GM12872 (cell line): Measurements from ENCODE around the gene SAT1.

ENCODE experiments used
- TF ChIP-seq, protein P1 (sequence below): IDR thresholded peaks from 3 replicates; pipeline ENCODE4 v1.5.1; 2011; ENCODE audit warnings: low read depth, mild to moderate bottlenecking, low read length, moderate library complexity; ENCODE audit not compliant: insufficient read depth

Gene SAT1

DNA sequence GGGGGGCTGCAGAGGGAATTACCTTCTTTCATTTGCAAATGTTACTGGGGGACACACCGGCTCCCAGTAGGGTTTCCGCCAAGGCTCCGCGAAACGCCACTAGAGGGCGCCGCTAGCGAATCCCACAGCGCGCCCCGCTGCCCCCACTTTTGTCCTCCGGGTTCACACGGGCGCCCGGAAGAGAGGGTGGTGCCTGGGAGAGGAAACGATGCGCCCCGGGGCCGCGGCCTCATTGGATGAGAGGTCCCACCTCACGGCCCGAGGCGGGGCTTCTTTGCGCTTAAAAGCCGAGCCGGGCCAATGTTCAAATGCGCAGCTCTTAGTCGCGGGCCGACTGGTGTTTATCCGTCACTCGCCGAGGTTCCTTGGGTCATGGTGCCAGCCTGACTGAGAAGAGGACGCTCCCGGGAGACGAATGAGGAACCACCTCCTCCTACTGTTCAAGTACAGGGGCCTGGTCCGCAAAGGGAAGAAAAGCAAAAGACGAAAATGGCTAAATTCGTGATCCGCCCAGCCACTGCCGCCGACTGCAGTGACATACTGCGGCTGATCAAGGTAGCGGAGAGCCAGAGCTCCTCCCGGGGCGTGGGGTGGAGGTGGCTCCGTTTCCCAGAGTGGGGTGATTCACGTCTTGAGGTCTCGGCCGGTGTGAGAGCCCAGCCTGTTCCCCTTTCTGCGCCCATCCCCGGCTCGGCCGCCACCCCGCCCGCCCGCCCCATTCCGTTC is at the start of gene SAT1:
TSS of gene SAT1 (plus strand) at position 311 of the 726 bp plus-strand sequence. CDS start at position 490, 179 bp downstream.
- TF ChIP-seq, protein P1, sequence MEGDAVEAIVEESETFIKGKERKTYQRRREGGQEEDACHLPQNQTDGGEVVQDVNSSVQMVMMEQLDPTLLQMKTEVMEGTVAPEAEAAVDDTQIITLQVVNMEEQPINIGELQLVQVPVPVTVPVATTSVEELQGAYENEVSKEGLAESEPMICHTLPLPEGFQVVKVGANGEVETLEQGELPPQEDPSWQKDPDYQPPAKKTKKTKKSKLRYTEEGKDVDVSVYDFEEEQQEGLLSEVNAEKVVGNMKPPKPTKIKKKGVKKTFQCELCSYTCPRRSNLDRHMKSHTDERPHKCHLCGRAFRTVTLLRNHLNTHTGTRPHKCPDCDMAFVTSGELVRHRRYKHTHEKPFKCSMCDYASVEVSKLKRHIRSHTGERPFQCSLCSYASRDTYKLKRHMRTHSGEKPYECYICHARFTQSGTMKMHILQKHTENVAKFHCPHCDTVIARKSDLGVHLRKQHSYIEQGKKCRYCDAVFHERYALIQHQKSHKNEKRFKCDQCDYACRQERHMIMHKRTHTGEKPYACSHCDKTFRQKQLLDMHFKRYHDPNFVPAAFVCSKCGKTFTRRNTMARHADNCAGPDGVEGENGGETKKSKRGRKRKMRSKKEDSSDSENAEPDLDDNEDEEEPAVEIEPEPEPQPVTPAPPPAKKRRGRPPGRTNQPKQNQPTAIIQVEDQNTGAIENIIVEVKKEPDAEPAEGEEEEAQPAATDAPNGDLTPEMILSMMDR, result peak; percentile 66

GRCh38 chrX:23736030-23736429 is 46.9 kb upstream of the SAT1 start:
- TF ChIP-seq, protein P1, result no peak

DNA sequence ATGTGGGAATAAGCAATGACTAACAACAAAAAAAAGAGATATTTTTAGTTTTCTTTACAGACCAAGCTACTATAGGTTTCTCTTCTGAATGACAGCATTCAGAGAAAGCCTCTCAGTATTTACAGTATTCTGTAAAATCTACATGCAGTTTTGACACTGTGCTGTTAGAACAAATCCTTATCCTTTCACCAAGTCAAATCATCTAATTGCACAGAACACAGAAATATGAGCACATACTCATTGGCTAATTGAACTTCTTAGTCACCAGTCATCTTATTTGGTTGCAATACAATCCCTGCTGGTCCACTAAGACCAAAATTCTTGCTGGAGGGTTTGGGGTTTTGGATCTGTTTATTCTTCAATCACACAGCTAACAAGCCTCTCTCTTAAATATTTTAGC is 45.6 kb upstream of the SAT1 start:
- TF ChIP-seq, protein P1, result no peak

GRCh38 chrX:23742174-23742696 is 40.7 kb upstream of the SAT1 start:
- TF ChIP-seq, protein P1, result no peak

DNA sequence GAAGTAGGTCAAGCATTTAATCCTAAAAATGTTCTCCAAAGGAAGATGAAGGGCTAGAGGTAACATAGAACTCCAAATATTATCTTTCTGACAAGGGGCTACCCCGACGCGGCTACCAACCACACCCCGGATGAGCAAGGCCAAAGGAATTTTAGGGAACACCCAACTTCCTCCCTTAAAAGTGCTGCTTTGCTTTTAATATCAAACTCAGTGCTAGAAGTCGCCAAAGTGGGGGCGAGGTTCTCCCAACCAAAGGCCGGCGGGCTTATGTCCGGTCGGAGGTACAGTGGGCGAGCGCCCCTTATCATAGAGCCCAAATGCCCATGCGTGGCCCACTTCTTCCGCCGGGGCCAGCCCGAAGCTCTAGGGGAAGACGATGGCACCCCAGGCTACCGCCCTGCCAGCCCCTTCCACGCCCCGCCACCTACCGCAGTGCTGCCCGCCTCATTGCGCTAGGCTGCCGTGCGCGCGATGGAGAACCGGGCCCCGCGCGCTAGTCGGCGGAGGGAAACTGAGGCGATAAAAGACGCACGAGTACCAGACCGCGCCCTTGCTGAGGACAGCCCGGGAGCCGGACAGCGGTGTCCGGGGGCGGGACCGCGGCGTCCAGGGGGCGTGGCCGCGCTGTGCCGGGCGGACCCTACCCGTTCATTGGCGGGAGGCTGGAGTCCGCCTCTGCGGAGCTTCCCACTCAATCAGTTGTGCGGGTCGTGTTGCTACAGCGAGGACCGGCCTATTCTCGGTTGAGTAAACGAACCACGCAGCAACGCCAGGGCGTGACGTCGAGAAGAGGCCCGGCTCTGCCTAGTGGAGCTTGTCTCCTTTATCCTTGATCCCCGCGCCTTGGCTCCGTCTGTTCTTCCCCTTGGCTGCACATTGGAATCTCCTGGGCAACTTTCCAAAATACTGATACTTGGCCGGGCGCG is 40.0 kb upstream of the SAT1 start, which contains the start of gene ACOT9:
TSS of gene ACOT9 (minus strand) at position 580 of the 926 bp plus-strand sequence. CDS start at position 448, 132 bp downstream.
- TF ChIP-seq, protein P1, result no peak

DNA sequence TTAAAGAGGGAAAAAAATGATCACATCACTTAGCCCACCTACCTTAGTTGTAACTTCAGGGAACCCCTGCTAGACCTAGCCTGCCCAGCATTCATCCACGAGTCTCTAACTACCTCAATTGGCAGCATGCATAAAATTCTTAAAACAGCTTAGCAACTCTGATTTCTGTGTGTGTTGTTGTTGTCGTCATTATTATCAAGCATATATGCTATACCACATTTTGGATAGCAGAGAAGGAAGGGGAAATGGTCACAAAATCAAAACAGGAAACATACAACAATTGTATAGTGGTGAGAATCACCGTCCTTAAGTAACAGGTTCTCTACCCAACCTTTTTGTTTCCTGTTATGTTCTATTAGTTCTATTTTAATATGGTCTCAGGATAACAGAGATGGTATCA is 37.2 kb upstream of the SAT1 start:
- TF ChIP-seq, protein P1, result no peak

GRCh38 chrX:23749129-23749528 is 33.8 kb upstream of the SAT1 start:
- TF ChIP-seq, protein P1, result no peak
